ENCODE data around the gene AS3MT. TPM values are rescaled to one million over a fixed set of nuclear protein-coding genes. Genes with fewer than 3 reads are reported as not detected.
"Not testable (repeated sequence)": the region's sequence is repeated elsewhere in the genome, so short reads cannot be mapped to it uniquely, and the experiment has no call there.

AS3MT gene
- total RNA-seq, 1 donor from 2014 or later, result 0.29 TPM

DNA sequence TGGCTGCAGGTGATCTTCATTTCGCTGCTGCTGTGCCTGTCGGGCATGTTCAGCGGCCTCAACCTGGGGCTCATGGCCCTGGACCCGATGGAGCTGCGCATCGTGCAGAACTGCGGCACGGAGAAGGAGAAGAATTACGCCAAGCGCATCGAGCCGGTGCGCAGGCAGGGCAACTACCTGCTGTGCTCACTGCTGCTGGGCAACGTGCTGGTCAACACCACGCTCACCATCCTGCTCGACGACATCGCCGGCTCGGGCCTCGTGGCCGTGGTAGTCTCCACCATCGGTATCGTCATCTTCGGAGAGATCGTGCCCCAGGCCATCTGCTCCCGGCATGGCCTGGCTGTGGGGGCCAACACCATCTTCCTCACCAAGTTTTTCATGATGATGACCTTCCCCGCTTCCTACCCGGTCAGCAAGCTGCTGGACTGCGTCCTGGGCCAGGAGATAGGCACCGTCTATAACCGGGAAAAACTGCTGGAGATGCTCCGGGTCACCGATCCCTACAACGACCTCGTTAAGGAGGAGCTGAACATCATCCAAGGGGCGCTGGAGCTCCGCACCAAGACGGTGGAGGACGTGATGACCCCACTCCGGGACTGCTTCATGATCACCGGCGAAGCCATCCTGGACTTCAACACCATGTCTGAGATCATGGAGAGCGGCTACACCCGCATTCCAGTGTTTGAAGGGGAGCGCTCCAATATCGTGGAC is 50.1 kb downstream of the AS3MT start:
- DNase-seq (ENCODE audit: low spot score), result no peak

DNA sequence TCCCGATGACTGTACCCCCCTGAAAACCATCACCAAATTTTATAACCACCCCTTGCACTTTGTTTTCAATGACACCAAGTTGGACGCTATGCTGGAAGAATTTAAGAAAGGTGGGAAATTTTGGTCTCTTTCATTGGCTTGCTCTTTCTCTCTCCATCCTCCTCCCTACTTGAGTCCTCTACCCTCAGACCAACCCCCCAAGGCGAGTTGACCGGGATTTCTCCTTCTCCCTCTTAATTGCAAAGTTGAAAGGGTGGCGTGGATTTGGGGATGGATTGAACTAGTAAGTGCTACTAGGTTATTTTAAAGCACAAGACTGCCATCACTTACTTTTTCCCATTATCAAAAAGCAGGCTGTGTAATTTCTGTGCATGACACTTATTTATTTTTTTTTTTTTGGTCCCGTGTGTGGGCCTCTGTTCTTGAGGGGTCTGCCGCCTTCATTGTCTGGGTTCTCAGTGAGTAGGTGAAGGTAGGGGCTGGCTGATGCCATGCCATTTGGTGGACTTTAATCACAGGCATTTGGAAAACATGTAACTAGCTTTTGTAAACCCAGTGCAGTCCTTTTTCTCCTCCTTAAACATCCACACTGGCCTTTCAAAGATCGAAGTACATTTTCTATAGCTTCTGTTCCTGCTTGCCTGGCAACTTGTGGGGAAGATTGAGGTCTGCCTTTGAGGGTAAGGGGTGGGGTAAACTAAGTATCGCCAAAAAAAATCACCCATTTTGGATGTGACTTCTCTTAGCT is 50.9 kb downstream of the AS3MT start:
- no peak for DNase-seq (ENCODE audit: low spot score)

DNA sequence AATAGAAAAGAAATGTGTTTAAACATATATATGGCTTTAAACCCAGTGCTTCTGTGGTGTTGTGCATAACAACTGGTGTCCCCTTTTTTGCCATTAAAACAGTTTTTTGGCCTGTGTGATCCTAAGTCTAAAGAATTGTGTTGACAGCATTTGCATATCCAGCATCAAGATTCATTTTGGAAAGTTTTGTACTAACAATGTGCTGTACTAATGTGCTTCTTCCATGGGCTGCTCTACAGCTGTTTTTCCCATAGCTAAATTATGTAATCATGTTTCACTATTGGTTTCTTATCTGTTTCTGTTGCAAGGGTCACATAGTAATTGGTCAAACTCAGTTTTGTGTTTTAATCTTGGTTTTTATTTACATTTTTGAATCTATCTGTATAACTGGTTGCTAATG is 54.3 kb downstream of the AS3MT start:
- no peak for DNase-seq (ENCODE audit: low spot score)

- DNase-seq (ENCODE audit: low spot score), result no peak
These were observed 57.6 kb downstream of the AS3MT start for GRCh38 chr10:102926842-102927241.

DNA sequence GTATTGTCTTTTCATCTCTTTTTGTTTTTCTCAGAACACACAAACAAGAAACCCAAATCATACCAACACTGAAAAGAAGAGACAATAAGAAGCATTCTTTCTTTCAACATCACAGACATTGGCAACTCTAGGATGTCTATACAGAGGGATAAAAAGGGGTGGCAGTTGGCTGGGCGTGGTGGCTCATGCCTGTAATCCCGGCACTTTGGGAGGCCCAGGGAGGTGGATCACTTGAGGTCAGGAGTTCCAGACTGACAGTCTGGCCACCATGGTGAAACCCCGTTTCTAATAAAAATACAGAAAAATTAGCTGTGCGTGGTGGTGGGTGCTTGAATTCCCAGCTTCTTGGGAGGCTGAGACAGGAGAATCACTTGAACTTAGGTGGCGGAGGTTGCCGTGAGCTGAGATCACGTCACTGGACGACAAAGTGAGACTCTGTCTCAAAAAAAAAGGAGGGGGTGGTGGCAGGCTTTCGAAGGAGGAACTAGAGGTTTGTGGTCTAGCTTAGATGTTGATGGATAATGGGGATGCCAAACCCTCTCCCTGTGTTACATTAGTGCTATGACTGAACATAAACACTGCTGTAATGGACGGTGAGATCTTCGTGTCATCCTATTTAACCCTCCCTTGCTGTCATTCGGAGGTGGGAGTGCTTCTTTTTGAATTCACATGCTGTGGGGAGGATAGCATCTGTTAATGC is 58.2 kb downstream of the AS3MT start:
- DNase-seq (ENCODE audit: low spot score), result no peak

DNA sequence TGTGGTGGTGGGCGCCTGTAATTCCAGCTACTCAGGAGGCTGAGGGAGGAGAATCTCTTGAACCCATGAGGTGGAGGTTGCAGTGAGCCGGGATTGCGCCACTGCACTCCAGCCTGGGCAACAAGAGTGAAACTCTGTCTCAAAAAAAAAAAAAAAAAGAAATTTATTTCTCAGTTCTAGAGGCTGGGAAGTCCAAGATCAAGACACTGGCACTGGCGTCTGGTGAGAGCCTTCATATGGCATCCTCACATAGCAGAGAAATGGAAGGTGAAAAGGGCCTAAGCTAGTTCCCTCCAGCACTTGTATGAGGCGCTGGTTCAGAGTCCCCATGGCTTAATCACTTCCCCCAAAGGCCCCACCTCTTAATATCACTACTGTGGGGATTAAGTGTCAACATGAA is 59.2 kb downstream of the AS3MT start:
- not testable (repeated sequence) for DNase-seq (ENCODE audit: low spot score)

DNA sequence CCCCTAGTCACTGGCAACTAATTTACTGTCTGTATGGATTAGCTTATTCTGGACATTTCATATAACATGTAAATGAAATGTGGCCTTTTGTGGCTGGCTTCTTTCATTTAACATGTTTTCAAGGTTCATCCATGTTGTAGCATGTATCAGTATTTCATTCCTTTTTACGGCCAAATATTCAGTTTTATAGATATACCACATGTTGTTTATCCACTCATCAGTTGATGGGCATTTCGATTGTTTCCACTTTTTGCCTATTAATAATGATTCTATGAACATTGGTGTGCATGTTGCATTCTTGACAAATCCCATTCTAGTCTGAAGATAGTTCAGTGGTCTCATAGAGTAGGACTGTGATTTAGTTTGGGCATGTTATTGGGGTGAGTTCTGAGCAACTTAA is 61.5 kb downstream of the AS3MT start:
- DNase-seq (ENCODE audit: low spot score), result no peak

DNA sequence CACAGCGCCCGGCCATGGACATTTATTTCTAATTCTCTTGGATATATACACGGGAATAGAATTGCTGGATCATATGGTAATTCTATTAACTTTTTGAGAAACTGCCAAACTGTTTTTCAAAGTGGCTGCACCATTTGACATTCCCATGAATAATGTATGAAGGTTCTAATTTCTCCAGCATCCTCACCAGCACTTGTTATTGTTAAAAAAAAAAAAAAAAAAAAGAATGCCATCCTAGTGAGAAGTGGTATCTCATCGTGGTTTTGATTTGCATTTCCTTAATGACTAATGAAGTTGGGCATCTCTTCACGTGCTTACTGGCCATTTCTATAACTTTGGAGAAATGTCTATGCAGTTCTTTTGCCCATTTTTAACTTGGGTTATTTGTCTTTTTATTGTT is 62.4 kb downstream of the AS3MT start:
- no peak for DNase-seq (ENCODE audit: low spot score)

DNA sequence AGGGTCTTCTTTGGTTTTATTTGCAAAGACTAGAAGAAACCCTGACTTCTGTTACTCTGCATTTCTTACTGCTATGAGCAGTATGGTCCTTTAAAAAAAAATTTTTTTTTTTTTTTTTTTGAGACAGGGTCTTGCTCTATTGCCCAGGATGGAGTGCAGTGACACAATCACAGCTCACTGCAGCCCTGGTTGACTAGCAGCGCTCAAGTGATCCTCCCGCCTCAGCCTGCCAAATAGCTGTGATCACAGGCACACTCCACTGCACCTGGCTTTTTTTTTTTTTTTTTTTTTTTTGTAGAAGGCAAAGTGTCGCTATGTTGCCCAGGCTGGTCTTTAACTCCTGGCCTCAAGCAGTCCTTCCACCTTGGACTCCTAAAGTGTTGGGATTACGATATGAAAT is 66.2 kb downstream of the AS3MT start:
- DNase-seq (ENCODE audit: low spot score), result no peak

DNA sequence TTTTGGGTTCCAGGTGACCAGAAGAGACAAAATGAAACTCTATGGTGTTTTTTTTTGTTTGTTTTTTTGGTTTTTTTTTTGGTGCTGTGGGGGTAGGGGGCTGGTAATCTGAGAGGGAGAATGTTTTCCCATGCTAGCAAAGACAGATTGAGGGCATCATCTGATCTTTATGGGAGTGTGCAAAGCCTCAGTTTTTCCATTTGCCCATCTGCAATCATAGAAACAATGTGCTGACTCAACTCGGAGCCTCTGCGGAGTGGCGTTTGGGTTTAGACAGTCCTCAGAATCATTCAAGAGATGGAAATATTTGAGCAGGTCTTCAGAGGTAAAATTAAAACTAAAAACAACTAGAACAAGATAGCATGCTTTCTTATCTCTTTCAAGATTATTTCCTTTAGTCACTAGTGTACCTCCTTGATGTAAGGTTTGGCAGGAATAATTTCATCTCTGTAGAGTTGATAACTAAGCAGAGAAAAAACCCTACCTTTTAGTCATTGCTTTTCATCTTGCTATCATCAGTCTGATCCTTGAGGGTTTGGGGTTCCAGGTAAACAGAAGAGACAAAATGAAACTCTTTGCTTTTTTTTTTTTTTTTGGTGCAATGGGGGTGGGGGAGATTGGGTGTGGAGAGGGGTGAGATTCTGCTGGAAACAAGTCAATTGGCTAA is 66.8 kb downstream of the AS3MT start:
- no peak for DNase-seq (ENCODE audit: low spot score)

DNA sequence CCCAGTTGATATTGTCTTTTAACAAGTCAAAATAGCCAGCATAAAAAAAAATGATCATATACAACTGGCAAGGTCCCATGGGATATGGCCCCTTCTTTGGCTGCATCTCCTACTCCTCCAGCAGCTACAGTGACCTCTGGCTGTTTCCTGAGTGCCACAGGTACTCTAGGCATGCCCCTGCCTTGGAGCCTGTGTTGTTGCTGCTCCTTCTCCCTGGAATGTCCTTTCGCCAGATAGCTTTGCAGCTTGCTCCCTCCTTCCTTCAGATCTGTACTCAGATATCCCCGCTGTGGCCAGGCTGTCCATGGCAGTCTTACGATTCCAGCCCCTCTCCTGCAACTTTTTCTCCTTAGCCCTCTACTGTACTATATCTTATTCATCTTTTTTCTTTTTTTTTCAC is 72.1 kb downstream of the AS3MT start:
- no peak for DNase-seq (ENCODE audit: low spot score)

GRCh38 chr10:102945449-102945848 is 76.2 kb downstream of the AS3MT start:
- DNase-seq (ENCODE audit: low spot score), result no peak

DNA sequence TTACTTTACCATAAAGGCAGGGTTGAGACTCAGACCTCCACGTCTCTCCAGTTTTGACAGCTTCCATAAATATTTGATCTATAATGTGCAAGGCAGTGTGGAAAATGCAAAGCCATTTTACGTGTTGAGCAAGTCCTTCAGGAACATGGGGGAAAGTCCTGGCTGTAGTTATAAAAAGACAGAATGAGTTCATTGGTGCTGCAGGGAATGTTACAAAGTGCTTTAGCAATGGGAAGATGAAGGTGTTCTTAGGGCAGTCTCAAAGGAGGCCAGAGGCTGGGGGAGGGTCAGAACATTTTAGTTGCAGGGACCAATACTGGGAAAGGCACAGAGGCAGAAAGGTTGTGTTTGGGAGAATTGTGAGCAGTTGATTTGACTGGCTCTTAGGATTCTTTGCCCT is 76.7 kb downstream of the AS3MT start:
- no peak for DNase-seq (ENCODE audit: low spot score)

DNA sequence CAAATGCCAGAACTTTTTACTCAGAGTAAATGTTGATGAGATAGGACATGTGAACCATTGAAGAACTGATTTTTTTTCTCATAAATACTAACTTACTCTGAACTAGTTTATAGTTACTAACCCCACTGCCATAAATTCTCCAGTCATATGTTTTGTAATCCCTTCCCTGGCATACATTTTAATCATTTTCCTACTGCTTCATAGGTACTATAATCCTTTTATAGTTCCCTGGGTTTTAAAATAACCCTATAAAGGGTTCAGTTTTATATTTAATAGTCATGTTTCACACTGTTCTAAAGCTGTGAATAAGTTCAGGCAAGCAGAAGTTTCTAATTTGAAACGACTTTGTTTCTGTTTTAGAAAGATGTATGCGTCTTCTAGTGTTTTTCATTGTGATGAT is 77.7 kb downstream of the AS3MT start:
- DNase-seq (ENCODE audit: low spot score), result no peak

DNA sequence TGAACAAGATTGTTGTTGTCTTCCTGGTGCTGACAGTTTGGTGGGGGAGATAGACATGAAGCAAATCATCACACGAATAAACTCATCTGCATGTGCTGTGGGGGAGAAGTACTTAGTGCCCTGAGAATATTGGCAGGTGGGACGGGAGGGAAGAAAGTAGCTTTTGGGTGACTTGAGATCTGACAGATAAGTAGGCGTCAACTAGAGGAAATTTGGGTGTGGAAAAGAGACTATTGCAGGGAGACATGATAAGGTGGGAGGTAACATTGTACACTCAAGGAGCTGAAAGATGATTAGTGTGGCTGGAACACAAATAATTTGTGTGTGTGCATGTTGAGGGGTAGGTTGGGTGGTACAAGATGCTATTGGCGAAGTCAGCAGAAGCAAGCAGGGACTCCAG is 78.9 kb downstream of the AS3MT start:
- DNase-seq (ENCODE audit: low spot score), result no peak

DNA sequence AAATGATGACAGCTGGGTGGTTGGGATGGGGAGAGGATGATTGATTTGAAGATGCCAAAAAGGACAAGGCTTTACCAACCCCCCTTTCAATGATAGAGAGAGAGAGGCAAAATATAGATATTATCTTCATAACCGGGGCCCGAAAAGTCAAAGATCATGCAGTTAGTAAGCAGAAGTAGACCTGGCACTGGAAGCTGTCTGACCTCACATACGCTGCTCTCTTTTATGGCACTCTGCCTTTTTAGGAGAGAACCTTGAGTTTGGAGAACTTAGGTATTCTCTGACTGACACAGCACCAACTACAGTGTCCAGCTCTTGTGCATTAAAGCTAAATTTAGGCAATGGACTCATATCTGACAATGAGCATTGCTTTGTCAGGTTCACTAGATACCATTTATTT is 79.5 kb downstream of the AS3MT start:
- no peak for DNase-seq (ENCODE audit: low spot score)

DNA sequence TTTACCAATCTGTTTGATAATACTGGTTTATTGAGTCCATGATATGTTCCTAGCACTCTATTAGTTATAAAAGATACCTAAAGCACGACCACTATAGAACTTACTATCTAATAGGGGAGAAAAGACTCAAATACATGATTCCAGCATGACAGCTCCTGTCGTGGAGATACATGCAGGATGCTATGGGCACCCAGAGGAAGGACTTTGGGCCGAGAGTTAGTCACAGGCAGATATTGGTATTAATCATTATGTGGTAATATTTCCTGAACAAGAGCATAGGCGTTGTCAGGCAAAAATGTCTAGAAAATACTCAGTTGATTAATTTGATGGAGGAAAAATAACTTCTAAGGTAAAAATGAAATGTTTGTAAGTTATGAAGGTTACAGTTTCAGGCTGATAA is 80.6 kb downstream of the AS3MT start:
- DNase-seq (ENCODE audit: low spot score), result no peak

DNA sequence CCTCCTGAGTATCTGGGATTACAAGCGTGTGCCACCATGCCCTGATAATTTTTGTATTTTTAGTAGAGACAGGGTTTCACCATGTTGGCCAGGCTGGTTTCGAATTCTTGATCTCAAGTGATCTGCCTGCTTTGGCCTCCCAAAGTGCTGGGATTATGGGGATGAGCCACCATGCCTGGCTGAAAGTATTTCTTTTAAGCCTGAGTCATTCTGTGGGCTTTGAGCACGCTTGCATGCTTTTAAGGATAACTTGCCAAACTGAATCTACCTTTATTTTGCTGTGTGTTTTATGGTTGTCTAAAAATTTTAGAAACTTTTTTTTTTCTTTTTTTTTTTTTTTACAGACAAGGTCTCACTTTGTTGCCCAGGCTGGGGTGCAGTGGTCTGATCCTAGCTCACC is 82.0 kb downstream of the AS3MT start:
- DNase-seq (ENCODE audit: low spot score), result no peak

Data from ureter (tissue), 1 donor.